Measurements from ENCODE around the gene OR2D2.

- TF ChIP-seq, protein P1, sequence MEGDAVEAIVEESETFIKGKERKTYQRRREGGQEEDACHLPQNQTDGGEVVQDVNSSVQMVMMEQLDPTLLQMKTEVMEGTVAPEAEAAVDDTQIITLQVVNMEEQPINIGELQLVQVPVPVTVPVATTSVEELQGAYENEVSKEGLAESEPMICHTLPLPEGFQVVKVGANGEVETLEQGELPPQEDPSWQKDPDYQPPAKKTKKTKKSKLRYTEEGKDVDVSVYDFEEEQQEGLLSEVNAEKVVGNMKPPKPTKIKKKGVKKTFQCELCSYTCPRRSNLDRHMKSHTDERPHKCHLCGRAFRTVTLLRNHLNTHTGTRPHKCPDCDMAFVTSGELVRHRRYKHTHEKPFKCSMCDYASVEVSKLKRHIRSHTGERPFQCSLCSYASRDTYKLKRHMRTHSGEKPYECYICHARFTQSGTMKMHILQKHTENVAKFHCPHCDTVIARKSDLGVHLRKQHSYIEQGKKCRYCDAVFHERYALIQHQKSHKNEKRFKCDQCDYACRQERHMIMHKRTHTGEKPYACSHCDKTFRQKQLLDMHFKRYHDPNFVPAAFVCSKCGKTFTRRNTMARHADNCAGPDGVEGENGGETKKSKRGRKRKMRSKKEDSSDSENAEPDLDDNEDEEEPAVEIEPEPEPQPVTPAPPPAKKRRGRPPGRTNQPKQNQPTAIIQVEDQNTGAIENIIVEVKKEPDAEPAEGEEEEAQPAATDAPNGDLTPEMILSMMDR (conservative IDR thresholded peaks at IDR 0.05 in 1 of 2, IDR thresholded peaks at IDR 0.05 in 1 of 2; ENCODE audit: extremely low read depth in 1 of 2, insufficient read depth in 1 of 2, low read depth in 1 of 2, low read length in 2 of 2): no peak
- TF ChIP-seq EZH2 (IDR thresholded peaks at IDR 0.05; ENCODE audit: borderline replicate concordance, low read length): no peak
Observed at GRCh38 chr11:6925007-6925577, 32.8 kb upstream of the OR2D2 start.
